Vagina (tissue), 2 donors: ENCODE measurements around the gene ALG1. TPM values are rescaled to one million over a fixed set of nuclear protein-coding genes. Genes with fewer than 3 reads are reported as not detected.

ENCODE experiments used
- DNase-seq, 2 donors: peaks; one replicate each; pipeline ENCODE4 v3.0.0-alpha.2; 2017; ENCODE audit errors: extremely low spot score in 2 of 2
- H3K27ac ChIP-seq: fragments of 200-600 bp; sonication (generic); one replicate; pipeline ENCODE4 v1.5.1; 2019
- H3K27me3 ChIP-seq: fragments of 200-600 bp; sonication (generic); one replicate; pipeline ENCODE4 v1.5.1; 2019
- H3K36me3 ChIP-seq, 2 donors: fragments of 200-600 bp; sonication (generic); one replicate each; pipeline ENCODE4 v1.5.1; 2017 to 2019
- H3K4me1 ChIP-seq: fragments of 200-600 bp; sonication (generic); one replicate; pipeline ENCODE4 v1.5.1; 2019
- H3K4me3 ChIP-seq, 2 donors: fragments of 200-600 bp; sonication (generic); 1 replicate in 1 of 2; 2 replicates in 1 of 2; pipeline ENCODE4 v1.5.1; 2016 to 2019
- H3K9me3 ChIP-seq: fragments of 200-600 bp; sonication (generic); one replicate; pipeline ENCODE4 v1.5.1; 2019
- POLR2A ChIP-seq, 2 donors: fragments of 450-650 bp; IDR thresholded peaks; one replicate each; pipeline ENCODE4 v1.6.1; 2017; ENCODE audit warnings: antibody characterized with exemption in 2 of 2, mild to moderate bottlenecking in 2 of 2, moderate library complexity in 2 of 2
- POLR2AphosphoS5 ChIP-seq, 2 donors: sonication (generic); formaldehyde crosslinking; IDR thresholded peaks; one replicate each; pipeline ENCODE4 v1.9.0; 2017; ENCODE audit warnings: antibody characterized with exemption in 2 of 2, mild to moderate bottlenecking in 2 of 2, low read depth in 1 of 2; ENCODE audit not compliant: insufficient read depth in 1 of 2
- intact Hi-C: fragments of 100-400 bp; cut with DNase I; formaldehyde crosslinking; loops from one replicate; pipeline ENCODE4 v1.15.1; 2023
- total RNA-seq: library from RNA; depleted of rRNA; stranded (reverse); fragments of >200 nt; gene quantifications from one replicate; pipeline ENCODE4 v1.2.3, GENCODE V29; 2016
- TF ChIP-seq, protein P1 (sequence below), 3 experiments: fragments of 450-650 bp in 2 of 3; fragments of 200-600 bp in 1 of 3; sonication (generic) in 1 of 3; IDR thresholded peaks; one replicate each; pipeline ENCODE4 v1.5.1; 2017 to 2019; ENCODE audit warnings: antibody characterized with exemption in 3 of 3, mild to moderate bottlenecking in 2 of 3, moderate library complexity in 2 of 3

Gene ALG1
- total RNA-seq, 1 donor from 2014 or later = 22.8 TPM

DNA sequence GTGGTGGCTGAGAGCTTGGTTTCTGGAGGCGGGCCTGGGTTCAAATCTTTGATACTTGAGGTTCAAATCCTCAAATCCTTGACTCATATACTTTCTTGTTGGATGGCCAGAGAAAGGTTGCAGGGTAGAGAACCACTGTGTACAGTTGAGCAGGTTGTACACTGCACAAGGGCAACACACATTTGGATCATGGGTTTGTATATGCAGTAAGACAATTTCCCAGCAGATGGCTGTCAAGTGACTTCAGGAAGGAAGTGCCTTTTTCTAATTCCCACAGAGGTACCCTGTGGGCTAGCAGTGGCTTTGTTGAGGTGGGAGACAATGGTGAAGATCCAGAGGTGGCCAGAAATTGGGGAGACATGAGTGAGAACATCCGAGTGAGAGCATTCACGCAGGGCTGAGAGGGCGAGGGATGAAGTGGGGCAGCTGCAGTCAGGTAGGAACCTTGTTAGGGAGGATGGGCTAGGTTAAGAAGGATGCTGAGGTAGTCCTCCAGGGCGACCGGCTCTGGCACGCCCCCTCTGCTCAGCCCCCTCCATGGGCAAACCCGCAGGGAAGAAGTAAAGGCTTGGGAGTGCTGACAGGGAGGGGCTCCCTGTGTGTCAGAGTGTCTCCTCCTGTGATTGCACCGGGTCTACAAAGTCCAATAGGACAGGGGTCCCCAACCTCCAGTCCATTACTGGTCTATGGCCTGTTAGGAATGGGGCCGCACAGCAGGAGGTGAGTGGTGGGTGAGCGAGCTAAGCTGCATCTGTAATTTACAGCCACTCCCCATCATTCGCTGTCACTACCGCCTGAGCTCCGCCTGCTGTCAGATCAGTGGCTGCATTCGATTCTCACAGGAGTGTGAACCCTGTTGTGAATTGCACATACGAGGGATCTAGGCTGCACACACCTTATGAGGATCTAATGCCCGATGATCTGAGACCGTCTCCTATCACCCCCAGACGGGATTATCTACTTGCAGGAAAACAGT lies 8.6 kb upstream of the ALG1 start:
- Histone ChIP-seq H3K4me3 (no peak overlapping the region), H3K27ac (no peak overlapping the region), H3K27me3 (no peaks in the 10 kb centered on the region), H3K9me3 (no peaks in the 10 kb centered on the region), H3K4me1 (no peaks in the 10 kb centered on the region), H3K36me3 (no peaks in the 10 kb centered on the region)
- DNase-seq = no peak
- intact Hi-C loops = no loop called here
- TF ChIP-seq POLR2AphosphoS5 (IDR thresholded peaks at IDR 0.05; ENCODE audit: insufficient read depth in 1 of 2, low read depth in 1 of 2) = no peak
- TF ChIP-seq, protein P1, sequence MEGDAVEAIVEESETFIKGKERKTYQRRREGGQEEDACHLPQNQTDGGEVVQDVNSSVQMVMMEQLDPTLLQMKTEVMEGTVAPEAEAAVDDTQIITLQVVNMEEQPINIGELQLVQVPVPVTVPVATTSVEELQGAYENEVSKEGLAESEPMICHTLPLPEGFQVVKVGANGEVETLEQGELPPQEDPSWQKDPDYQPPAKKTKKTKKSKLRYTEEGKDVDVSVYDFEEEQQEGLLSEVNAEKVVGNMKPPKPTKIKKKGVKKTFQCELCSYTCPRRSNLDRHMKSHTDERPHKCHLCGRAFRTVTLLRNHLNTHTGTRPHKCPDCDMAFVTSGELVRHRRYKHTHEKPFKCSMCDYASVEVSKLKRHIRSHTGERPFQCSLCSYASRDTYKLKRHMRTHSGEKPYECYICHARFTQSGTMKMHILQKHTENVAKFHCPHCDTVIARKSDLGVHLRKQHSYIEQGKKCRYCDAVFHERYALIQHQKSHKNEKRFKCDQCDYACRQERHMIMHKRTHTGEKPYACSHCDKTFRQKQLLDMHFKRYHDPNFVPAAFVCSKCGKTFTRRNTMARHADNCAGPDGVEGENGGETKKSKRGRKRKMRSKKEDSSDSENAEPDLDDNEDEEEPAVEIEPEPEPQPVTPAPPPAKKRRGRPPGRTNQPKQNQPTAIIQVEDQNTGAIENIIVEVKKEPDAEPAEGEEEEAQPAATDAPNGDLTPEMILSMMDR (IDR thresholded peaks at IDR 0.05) = no peak
- no peak for TF ChIP-seq POLR2A (IDR thresholded peaks at IDR 0.05)

DNA sequence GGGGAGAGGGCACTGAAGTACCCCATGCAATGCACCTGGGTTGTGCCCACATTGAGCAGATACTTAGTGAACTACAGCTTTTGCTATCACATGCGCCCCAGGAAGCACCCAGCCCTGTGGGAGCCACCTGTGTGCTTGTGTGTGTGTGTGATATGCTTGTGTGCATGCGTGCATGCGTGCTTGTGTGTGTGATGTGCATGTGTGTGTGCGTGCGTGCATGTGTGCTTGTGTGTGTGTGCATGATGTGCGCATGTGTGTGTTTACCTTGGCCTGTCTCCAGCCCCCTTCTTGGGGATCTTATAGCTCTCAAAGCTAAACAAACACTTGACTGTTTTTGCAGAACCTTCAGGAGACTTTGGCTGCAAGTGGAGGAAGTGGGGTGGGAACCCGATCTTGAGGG lies 6.7 kb upstream of the ALG1 start:
- TF ChIP-seq, protein P1 (IDR thresholded peaks at IDR 0.05) = no peak
- TF ChIP-seq POLR2A (IDR thresholded peaks at IDR 0.05) (no peak), POLR2AphosphoS5 (IDR thresholded peaks at IDR 0.05; ENCODE audit: insufficient read depth in 1 of 2, low read depth in 1 of 2) (no peak)
- intact Hi-C loops = no loop called here
- H3K9me3 ChIP-seq = no peaks in the 10 kb centered on the region
- DNase-seq = no peak
- H3K36me3 ChIP-seq = no peaks in the 10 kb centered on the region
- H3K4me3 ChIP-seq = no peak overlapping the region
- no peak overlapping the region for H3K27ac ChIP-seq
- no peaks in the 10 kb centered on the region for H3K4me1 ChIP-seq
- H3K27me3 ChIP-seq = no peaks in the 10 kb centered on the region

DNA sequence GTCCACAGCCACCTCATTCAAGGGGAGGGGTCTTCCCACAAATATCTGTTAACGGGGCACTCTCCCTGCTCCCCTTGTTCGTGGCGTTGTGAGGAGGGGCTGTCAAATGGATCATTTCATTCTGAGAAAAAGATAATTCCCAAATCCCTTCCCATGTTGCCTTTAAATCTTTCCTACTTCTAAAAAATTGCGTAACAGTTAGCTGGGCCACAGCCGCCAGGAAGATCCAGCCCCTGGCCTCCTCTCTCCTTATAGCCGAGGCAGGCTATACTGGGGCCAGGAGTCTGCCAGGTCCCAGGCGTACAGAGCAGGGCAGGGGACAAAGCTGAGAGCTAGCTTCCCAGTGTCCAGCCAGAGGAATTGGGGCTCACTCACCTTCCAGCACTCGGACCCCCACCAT lies 6.3 kb upstream of the ALG1 start:
- H3K27me3 ChIP-seq = no peaks in the 10 kb centered on the region
- H3K36me3 ChIP-seq = no peaks in the 10 kb centered on the region
- H3K4me1 ChIP-seq = no peaks in the 10 kb centered on the region
- intact Hi-C loops = no loop called here
- no peak overlapping the region for H3K4me3 ChIP-seq
- TF ChIP-seq, protein P1 (IDR thresholded peaks at IDR 0.05) = no peak
- no peak for TF ChIP-seq POLR2A (IDR thresholded peaks at IDR 0.05)
- no peak for TF ChIP-seq POLR2AphosphoS5 (IDR thresholded peaks at IDR 0.05; ENCODE audit: insufficient read depth in 1 of 2, low read depth in 1 of 2)
- no peaks in the 10 kb centered on the region for H3K9me3 ChIP-seq
- no peak for DNase-seq
- H3K27ac ChIP-seq = no peak overlapping the region

DNA sequence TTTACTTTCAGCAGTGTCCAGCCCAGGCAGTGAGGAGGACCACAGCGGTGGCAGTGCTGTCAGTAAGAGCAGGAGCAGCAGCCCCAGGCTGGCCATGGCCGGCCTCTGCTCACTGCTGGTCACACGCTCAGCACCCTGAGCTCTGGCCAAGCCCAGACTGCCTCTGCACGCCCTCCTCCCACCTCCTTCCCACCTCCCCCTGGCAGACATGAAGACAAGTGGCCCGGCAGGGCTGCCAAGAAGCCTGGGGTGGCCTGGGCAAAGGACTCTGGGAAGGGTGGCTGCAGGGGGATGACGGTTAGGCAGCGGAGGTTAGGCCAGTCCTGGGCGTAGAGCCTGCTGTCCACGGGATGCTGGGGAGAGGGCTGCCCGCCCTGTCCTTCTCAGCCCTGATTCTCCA lies 5.8 kb upstream of the ALG1 start, which contains the start of gene C16orf89:
TSS of gene C16orf89 (minus strand) at position 144 of the 400 bp plus-strand sequence. CDS start at position 96, 48 bp downstream.
- Histone ChIP-seq H3K4me3 (no peak within 1 kb of the TSS), H3K27ac (no peak within 1 kb of the TSS)
- no peak for DNase-seq

More for the DNA sequence above, 5.8 kb upstream of the ALG1 start, which contains the start of gene C16orf89:
- intact Hi-C loops = no loop called here
- Histone ChIP-seq H3K27me3 (no peaks in the 10 kb centered on the region), H3K9me3 (no peaks in the 10 kb centered on the region), H3K36me3 (no peaks in the 10 kb centered on the region), H3K4me1 (peaks cover under 1% of the 10 kb centered on the region)
- TF ChIP-seq POLR2A (IDR thresholded peaks at IDR 0.05) (no peak), POLR2AphosphoS5 (IDR thresholded peaks at IDR 0.05; ENCODE audit: insufficient read depth in 1 of 2, low read depth in 1 of 2) (no peak)
- TF ChIP-seq, protein P1 (IDR thresholded peaks at IDR 0.05) = no peak
